Esophagus squamous epithelium (tissue), 5 donors: Measurements from ENCODE around the gene CELSR3. TPM values are rescaled to one million over a fixed set of nuclear protein-coding genes. Genes with fewer than 3 reads are reported as not detected.
A peak's percentile ranks its signal among the peaks of the same experiment; 100 is the strongest.

Experiments used
- DNase-seq: peaks from one replicate; lab custom pipeline; 2025; lab: John Stamatoyannopoulos, UW
- H3K27ac ChIP-seq, 4 donors: fragments of 200-600 bp; sonication (generic); one replicate each; pipeline ENCODE4 v1.5.1; 2016 to 2019; ENCODE audit warnings: mild to moderate bottlenecking in 1 of 4
- H3K27me3 ChIP-seq, 4 donors: fragments of 200-600 bp; sonication (generic); 1 replicate in 3 of 4; 2 replicates in 1 of 4; pipeline versions ENCODE4 v1.5.1 to v1.6.0; 2017 to 2021; ENCODE audit warnings: antibody characterized with exemption in 1 of 4
- H3K36me3 ChIP-seq, 3 donors: fragments of 200-600 bp; sonication (generic); one replicate each; pipeline ENCODE4 v1.5.1; 2016 to 2019
- H3K4me1 ChIP-seq, 3 donors: fragments of 200-600 bp; sonication (generic); one replicate each; pipeline ENCODE4 v1.5.1; 2017 to 2019
- H3K4me3 ChIP-seq, 4 donors: fragments of 200-600 bp; sonication (generic); 1 replicate in 3 of 4; 2 replicates in 1 of 4; pipeline ENCODE4 v1.5.1; 2016 to 2019; ENCODE audit warnings: mild to moderate bottlenecking in 2 of 4, moderate library complexity in 1 of 4
- H3K9me3 ChIP-seq, 3 donors: fragments of 200-600 bp; sonication (generic); one replicate each; pipeline ENCODE4 v1.5.1; 2016 to 2019
- POLR2A ChIP-seq, 4 donors: fragments of 450-650 bp; IDR thresholded peaks; one replicate each; pipeline ENCODE4 v1.6.1; 2017; ENCODE audit warnings: antibody characterized with exemption in 4 of 4, mild to moderate bottlenecking in 4 of 4, moderate library complexity in 3 of 4
- WGBS, 2 donors: methylation state at CpG; one replicate each; pipeline ENCODE4 v1.1.5; 2018; 5-methylcytosine and 5-hydroxymethylcytosine counted together
- intact Hi-C: fragments of 100-400 bp; cut with DNase I; formaldehyde crosslinking; loops from one replicate; pipeline ENCODE4 v1.15.0; 2022
- total RNA-seq, 4 donors: library from RNA; depleted of rRNA; stranded (reverse); fragments of >200 nt; gene quantifications; one replicate each; pipeline ENCODE4 v1.1.0, GENCODE V29; 2016
- TF ChIP-seq, protein P1 (sequence below), 6 experiments: fragments of 450-650 bp in 4 of 6; fragments of 200-600 bp in 2 of 6; sonication (generic) in 2 of 6; IDR thresholded peaks; one replicate each; pipeline ENCODE4 v1.5.1; 2016 to 2019; ENCODE audit warnings: antibody characterized with exemption in 6 of 6, mild to moderate bottlenecking in 4 of 6, moderate library complexity in 4 of 6
- donor health status: DM: yes; HTN: yes; CAD: no.

Gene CELSR3
- total RNA-seq, 4 donors from 2014 or later = 0.31 to 0.76 (median 0.45) TPM

DNA sequence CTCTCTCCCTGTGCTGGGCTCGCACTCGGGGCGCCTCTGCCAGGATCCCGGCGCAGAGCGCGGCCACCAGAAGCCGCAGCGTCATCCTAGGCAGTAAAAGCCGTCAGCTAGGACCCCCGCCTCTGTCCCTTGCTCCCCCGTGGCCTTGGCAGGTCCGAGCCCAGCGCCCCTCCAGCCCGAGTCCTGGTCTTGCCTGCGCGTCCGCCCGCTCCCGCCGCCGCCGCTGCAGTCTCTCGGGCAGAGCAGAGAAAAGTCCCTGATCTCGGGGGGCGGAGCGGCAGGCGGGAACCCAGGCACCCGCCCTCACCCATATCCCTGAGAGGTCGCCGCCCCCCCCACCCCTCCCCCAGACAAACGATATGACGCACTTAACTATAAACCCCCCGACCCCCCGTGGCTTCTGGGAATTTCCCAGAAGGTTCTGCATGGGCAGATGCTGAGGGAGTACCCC is 67.6 kb downstream of the CELSR3 start, which contains the start of gene COL7A1:
Gene COL7A1, minus strand, starts transcription at position 255 of the 451 bp plus-strand sequence. Its CDS starts 170 bp downstream, at position 85.
- TF ChIP-seq POLR2A (IDR thresholded peaks at IDR 0.05) = peak in 1 of 4 donors; percentile 20
- TF ChIP-seq, protein P1, sequence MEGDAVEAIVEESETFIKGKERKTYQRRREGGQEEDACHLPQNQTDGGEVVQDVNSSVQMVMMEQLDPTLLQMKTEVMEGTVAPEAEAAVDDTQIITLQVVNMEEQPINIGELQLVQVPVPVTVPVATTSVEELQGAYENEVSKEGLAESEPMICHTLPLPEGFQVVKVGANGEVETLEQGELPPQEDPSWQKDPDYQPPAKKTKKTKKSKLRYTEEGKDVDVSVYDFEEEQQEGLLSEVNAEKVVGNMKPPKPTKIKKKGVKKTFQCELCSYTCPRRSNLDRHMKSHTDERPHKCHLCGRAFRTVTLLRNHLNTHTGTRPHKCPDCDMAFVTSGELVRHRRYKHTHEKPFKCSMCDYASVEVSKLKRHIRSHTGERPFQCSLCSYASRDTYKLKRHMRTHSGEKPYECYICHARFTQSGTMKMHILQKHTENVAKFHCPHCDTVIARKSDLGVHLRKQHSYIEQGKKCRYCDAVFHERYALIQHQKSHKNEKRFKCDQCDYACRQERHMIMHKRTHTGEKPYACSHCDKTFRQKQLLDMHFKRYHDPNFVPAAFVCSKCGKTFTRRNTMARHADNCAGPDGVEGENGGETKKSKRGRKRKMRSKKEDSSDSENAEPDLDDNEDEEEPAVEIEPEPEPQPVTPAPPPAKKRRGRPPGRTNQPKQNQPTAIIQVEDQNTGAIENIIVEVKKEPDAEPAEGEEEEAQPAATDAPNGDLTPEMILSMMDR (IDR thresholded peaks at IDR 0.05) = no peak
- H3K27me3 ChIP-seq = peaks cover 0 to 28% (median 0%) of the 10 kb centered on the region in 4 donors
- intact Hi-C loops = no loop called here
- H3K36me3 ChIP-seq = peaks cover 4 to 42% (median 6%) of the 10 kb centered on the region in 3 donors
- peak within 1 kb of the TSS; percentile 40 to 68 (median 56) for H3K4me3 ChIP-seq
- H3K27ac ChIP-seq = peak within 1 kb of the TSS; percentile 82 to 90 (median 89)
- 0% methylated on average over 6 of the region's 35 CpGs; no CpG with 5 or more reads in 1 of the 2 donors for WGBS, 2 donors
- H3K4me1 ChIP-seq = peaks cover 50 to 90% (median 61%) of the 10 kb centered on the region in 3 donors
- no peak for DNase-seq
- H3K9me3 ChIP-seq = no peaks in the 10 kb centered on the region

DNA sequence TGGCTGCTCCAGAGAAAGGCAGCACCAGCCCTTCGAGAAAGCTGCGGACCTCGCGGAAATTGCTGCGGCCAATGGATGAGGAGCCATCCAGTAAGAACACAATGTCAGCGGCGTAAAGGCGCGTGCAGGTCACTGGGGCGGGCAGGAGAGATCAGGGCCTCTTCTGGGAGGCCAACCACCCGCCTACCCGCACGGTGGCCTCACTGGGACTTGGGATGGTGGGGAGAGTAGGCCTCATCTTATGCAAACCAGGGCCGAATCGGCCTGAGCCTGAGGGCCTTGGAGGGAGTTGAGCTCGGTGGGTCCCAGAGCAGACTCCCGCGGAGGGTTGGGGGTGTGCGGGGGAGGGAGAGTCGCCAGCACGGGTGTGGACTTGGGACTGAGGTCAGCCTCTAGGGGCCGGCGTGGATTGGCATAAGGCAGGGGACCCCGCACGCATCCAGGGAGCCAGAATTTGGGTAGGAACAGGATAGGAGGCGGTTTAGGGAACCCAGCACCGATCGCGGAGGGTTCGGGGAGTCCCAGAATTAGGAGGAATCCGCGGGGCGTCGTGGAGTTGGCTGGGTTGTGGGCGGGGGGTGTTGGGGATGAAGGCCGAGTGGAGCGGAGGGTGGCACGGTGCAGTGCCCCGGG is 68.2 kb downstream of the CELSR3 start:
- H3K27ac ChIP-seq = peak overlapping the region; percentile 82 to 90 (median 89)
- 17 to 21% methylated on average over 9 to 17 of the region's 39 CpGs for WGBS, 2 donors
- H3K36me3 ChIP-seq = peaks cover 0 to 41% (median under 1%) of the 10 kb centered on the region in 3 donors
- no peaks in the 10 kb centered on the region for H3K9me3 ChIP-seq
- DNase-seq = no peak
- H3K27me3 ChIP-seq = peaks cover 0 to 28% (median 0%) of the 10 kb centered on the region in 4 donors
- peak overlapping the region; percentile 40 to 68 (median 56) for H3K4me3 ChIP-seq
- intact Hi-C loops = no loop called here
- H3K4me1 ChIP-seq = peaks cover 45 to 84% (median 56%) of the 10 kb centered on the region in 3 donors
- TF ChIP-seq POLR2A (IDR thresholded peaks at IDR 0.05) = no peak
- TF ChIP-seq, protein P1 (IDR thresholded peaks at IDR 0.05) = no peak

DNA sequence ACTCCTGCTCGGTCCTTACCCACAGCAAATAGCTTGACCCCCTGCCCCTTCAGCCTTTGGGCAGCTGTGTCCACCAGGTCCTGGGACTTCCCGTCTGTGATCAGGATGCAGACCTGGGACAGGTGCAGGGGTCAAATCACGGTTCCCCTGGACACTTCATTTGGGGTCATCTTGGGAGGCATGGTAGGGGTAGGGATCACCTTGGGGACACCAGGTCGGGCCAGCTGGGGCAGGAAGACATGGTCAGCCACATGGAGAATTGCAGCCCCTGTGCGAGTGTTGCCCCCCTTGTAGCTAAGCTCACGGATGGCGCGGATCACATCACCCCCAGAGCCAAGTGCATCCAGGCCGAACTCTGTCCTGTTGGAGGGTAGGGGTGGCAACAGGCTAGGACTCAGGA is 69.3 kb downstream of the CELSR3 start:
- H3K4me3 ChIP-seq = peak overlapping the region in 3 of 4 donors; percentile 40 to 68 (median 57)

DNA sequence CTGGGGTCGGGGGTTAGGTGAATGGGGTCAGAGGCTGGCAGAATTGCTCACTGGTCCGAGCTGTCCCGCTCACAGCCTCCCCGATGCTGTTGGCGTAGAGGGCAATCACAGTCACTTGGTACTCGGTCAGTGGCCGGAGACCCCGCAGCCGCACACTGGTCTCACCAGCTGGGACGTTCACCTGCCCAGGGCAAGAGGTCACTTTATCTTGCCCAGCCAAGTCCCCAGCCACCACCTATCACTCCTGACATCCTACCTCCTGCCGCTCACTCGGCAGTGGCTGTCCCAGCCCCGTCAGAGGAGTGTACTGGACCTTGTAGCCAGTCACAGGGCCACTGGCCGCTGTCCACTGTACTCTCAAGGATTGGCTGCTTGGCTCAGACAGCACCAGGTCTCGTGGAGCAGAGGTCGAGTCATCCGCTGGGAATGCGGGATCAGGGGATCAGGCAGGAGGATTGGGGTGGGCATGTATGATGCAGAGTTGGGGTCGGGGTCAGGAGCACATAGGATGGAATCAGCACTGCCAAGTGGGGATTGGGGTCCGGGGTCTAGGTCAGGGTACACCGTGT is 70.1 kb downstream of the CELSR3 start:
- 80 to 82% methylated on average over 11 to 12 of the region's 21 CpGs for WGBS, 2 donors
- Histone ChIP-seq H3K27me3 (peaks cover 0 to 28% (median 0%) of the 10 kb centered on the region in 4 donors), H3K9me3 (no peaks in the 10 kb centered on the region), H3K36me3 (peaks cover 0 to 46% (median 0%) of the 10 kb centered on the region in 3 donors), H3K27ac (no peak overlapping the region), H3K4me1 (peaks cover 26 to 65% (median 36%) of the 10 kb centered on the region in 3 donors), H3K4me3 (no peak overlapping the region)
- DNase-seq = no peak
- intact Hi-C loops = no loop called here
- TF ChIP-seq, protein P1 (IDR thresholded peaks at IDR 0.05) = no peak
- TF ChIP-seq POLR2A (IDR thresholded peaks at IDR 0.05) = no peak

More for the DNA sequence above, 69.3 kb downstream of the CELSR3 start:
- Histone ChIP-seq H3K27ac (no peak overlapping the region), H3K4me1 (peaks cover 33 to 72% (median 44%) of the 10 kb centered on the region in 3 donors), H3K9me3 (no peaks in the 10 kb centered on the region), H3K36me3 (peaks cover 0 to 41% (median 0%) of the 10 kb centered on the region in 3 donors), H3K27me3 (peaks cover 0 to 28% (median 0%) of the 10 kb centered on the region in 4 donors)
- TF ChIP-seq, protein P1 (IDR thresholded peaks at IDR 0.05) = no peak
- no peak for TF ChIP-seq POLR2A (IDR thresholded peaks at IDR 0.05)
- 67% methylated on average over 1 of the region's 9 CpGs; no CpG with 5 or more reads in 1 of the 2 donors for WGBS, 2 donors
- intact Hi-C loops = no loop called here
- DNase-seq = no peak
